Panc1 (cell line): ENCODE data around the gene SH3TC1.

Experiments
- CTCF ChIP-seq: fragments of 450-650 bp; IDR thresholded peaks from 2 replicates; pipeline ENCODE4 v1.5.1; 2017; ENCODE audit warnings: mild to moderate bottlenecking
- SIN3A ChIP-seq: IDR thresholded peaks from 2 replicates; pipeline ENCODE4 v1.6.1; 2012; ENCODE audit warnings: low read depth, mild to moderate bottlenecking, low read length, moderate library complexity, borderline replicate concordance; ENCODE audit not compliant: insufficient read depth
- TCF7L2 ChIP-seq: IDR thresholded peaks from 2 replicates; pipeline ENCODE4 v1.6.1; 2011; ENCODE audit warnings: mild to moderate bottlenecking, low read depth, low read length, inconsistent platforms
- TF ChIP-seq, protein P1 (sequence below), 2 experiments: IDR thresholded peaks; 2 replicates each; pipeline ENCODE4 v1.6.1; 2011 to 2012; ENCODE audit warnings: low read depth in 2 of 2, control low read depth in 1 of 2, low read length in 1 of 2, mild to moderate bottlenecking in 1 of 2, moderate library complexity in 1 of 2; ENCODE audit not compliant: insufficient read depth in 1 of 2

DNA sequence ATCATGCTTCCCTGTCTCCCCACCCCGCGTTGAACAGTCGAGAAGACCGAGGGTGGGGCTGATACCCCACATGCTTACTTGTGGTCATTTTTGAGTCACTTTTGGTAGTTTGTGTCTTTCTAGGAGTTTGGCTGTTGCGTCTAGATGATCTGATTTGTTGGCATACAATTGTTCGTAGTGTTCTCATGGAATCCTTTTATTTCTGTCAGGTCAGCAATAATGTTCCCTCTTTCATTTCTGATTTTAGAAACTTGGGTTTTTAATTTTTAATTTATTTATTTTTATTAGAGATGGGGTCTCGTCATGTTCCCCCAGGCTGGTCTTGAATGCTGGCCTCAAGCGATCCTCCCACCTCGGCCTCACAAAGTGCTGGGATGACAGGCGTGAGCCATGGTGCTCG lies 30.9 kb downstream of the SH3TC1 start:
- no peak for TF ChIP-seq CTCF
- TF ChIP-seq, protein P1, sequence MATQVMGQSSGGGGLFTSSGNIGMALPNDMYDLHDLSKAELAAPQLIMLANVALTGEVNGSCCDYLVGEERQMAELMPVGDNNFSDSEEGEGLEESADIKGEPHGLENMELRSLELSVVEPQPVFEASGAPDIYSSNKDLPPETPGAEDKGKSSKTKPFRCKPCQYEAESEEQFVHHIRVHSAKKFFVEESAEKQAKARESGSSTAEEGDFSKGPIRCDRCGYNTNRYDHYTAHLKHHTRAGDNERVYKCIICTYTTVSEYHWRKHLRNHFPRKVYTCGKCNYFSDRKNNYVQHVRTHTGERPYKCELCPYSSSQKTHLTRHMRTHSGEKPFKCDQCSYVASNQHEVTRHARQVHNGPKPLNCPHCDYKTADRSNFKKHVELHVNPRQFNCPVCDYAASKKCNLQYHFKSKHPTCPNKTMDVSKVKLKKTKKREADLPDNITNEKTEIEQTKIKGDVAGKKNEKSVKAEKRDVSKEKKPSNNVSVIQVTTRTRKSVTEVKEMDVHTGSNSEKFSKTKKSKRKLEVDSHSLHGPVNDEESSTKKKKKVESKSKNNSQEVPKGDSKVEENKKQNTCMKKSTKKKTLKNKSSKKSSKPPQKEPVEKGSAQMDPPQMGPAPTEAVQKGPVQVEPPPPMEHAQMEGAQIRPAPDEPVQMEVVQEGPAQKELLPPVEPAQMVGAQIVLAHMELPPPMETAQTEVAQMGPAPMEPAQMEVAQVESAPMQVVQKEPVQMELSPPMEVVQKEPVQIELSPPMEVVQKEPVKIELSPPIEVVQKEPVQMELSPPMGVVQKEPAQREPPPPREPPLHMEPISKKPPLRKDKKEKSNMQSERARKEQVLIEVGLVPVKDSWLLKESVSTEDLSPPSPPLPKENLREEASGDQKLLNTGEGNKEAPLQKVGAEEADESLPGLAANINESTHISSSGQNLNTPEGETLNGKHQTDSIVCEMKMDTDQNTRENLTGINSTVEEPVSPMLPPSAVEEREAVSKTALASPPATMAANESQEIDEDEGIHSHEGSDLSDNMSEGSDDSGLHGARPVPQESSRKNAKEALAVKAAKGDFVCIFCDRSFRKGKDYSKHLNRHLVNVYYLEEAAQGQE (IDR thresholded peaks at IDR 0.05; ENCODE audit: insufficient read depth in 1 of 2, low read depth in 2 of 2, low read length in 1 of 2), result no peak
- no peak for TF ChIP-seq SIN3A
- TF ChIP-seq TCF7L2, result no peak
